ENCODE data around the gene TMEM47.

GRCh38 chrX:34586346-34586911 is 70.7 kb downstream of the TMEM47 start:
- TF ChIP-seq CTCF (IDR thresholded peaks at IDR 0.05) (no peak), POLR2A (IDR thresholded peaks at IDR 0.05) (no peak)
